Esophagus muscularis mucosa (tissue), 4 donors: ENCODE data around the gene CCL24. TPM values are rescaled to one million over a fixed set of nuclear protein-coding genes. Genes with fewer than 3 reads are reported as not detected.
A peak's percentile ranks its signal among the peaks of the same experiment; 100 is the strongest.
"Not testable (repeated sequence)": the region's sequence is repeated elsewhere in the genome, so short reads cannot be mapped to it uniquely, and the experiment has no call there.

Experiments
- DNase-seq: peaks from one replicate; pipeline ENCODE4 v3.0.0-alpha.2; 2017; ENCODE audit errors: extremely low spot score
- H3K27ac ChIP-seq, 4 donors: fragments of 200-600 bp; sonication (generic); replicated peaks in 1 of 4; 1 replicate in 3 of 4; 2 replicates in 1 of 4; pipeline ENCODE4 v1.5.1; 2016 to 2019; ENCODE audit warnings: mild to moderate bottlenecking in 1 of 4
- H3K27me3 ChIP-seq, 4 donors: fragments of 200-600 bp; sonication (generic); one replicate each; pipeline versions ENCODE4 v1.5.1 to v1.6.0; 2016 to 2019
- H3K36me3 ChIP-seq, 4 donors: fragments of 200-600 bp; sonication (generic); one replicate each; pipeline ENCODE4 v1.5.1; 2016 to 2019
- H3K4me1 ChIP-seq, 4 donors: fragments of 200-600 bp; sonication (generic); one replicate each; pipeline ENCODE4 v1.5.1; 2016 to 2019
- H3K4me3 ChIP-seq, 4 donors: fragments of 200-600 bp; sonication (generic); 1 replicate in 2 of 4; 2 replicates in 2 of 4; pipeline ENCODE4 v1.5.1; 2016 to 2019; ENCODE audit warnings: mild to moderate bottlenecking in 4 of 4, moderate library complexity in 1 of 4
- H3K9me3 ChIP-seq, 4 donors: fragments of 200-600 bp; sonication (generic); 1 replicate in 3 of 4; 2 replicates in 1 of 4; pipeline ENCODE4 v1.5.1; 2016 to 2019
- EP300 ChIP-seq: sonication (generic); formaldehyde crosslinking; IDR thresholded peaks from one replicate; pipeline ENCODE4 v1.6.1; 2017; ENCODE audit warnings: antibody characterized with exemption
- POLR2A ChIP-seq: fragments of 450-650 bp; IDR thresholded peaks from one replicate; pipeline ENCODE4 v1.6.1; 2017; ENCODE audit warnings: antibody characterized with exemption, moderate library complexity, mild to moderate bottlenecking, low read depth
- POLR2AphosphoS5 ChIP-seq, 2 donors: sonication (generic); formaldehyde crosslinking; IDR thresholded peaks; one replicate each; pipeline ENCODE4 v1.6.1; 2017; ENCODE audit warnings: antibody characterized with exemption in 2 of 2
- WGBS: methylation state at CpG from one replicate; pipeline ENCODE4 v1.1.5; 2018; 5-methylcytosine and 5-hydroxymethylcytosine counted together
- intact Hi-C: fragments of 100-400 bp; cut with DNase I; formaldehyde crosslinking; loops from one replicate; pipeline ENCODE4 v1.15.1; 2023
- total RNA-seq, 4 donors: library from RNA; depleted of rRNA; stranded (reverse); fragments of >200 nt; gene quantifications; one replicate each; pipeline versions ENCODE4 v1.1.0 to v1.2.1, GENCODE V29; 2016
- TF ChIP-seq, protein P1 (sequence below), 3 experiments: fragments of 200-600 bp in 2 of 3; fragments of 450-650 bp in 1 of 3; sonication (generic) in 2 of 3; IDR thresholded peaks; one replicate each; pipeline ENCODE4 v1.5.1; 2017 to 2019; ENCODE audit warnings: antibody characterized with exemption in 3 of 3, mild to moderate bottlenecking in 2 of 3, moderate library complexity in 1 of 3

The CCL24 gene, protein sequence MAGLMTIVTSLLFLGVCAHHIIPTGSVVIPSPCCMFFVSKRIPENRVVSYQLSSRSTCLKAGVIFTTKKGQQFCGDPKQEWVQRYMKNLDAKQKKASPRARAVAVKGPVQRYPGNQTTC
- total RNA-seq = under 1 TPM in 1 of 4 donors, not detected in 3; 0.99 TPM

DNA sequence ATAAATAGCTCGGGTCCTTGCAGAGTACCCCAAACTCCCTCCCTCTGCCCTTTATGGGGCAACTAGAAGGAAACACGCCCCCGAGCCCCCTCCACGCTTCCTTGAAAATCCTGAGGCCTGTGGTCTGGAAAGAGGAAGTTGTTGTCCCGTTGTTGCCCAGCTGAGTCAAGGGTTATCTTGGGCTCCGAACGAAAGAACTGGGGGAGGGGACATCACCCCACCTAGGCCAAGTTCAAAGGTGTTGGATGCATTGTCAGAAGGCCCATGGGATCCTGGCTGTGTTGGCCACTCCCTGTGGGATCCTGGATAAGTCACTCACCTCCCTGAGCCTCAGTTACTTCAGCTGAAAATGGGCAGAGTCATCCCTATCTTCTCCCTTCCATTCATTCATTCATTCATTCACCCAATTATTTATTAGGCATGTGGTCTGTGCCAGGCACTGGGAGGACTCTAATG, at the start of gene CCL24:
TSS of gene CCL24 (minus strand) at position 26 of the 456 bp plus-strand sequence. CDS start 91 bp downstream, outside the sequence.
- 60% methylated on average over 7 of the region's 7 CpGs for WGBS
- Histone ChIP-seq H3K9me3 (no peaks in the 10 kb centered on the region), H3K27me3 (peaks cover 0 to 10% (median 0%) of the 10 kb centered on the region in 4 donors), H3K4me3 (no peak within 1 kb of the TSS), H3K27ac (no peak within 1 kb of the TSS), H3K36me3 (no peaks in the 10 kb centered on the region), H3K4me1 (no peaks in the 10 kb centered on the region)
- TF ChIP-seq POLR2A (no peak), EP300 (no peak), POLR2AphosphoS5 (IDR thresholded peaks at IDR 0.05) (no peak)
- TF ChIP-seq, protein P1, sequence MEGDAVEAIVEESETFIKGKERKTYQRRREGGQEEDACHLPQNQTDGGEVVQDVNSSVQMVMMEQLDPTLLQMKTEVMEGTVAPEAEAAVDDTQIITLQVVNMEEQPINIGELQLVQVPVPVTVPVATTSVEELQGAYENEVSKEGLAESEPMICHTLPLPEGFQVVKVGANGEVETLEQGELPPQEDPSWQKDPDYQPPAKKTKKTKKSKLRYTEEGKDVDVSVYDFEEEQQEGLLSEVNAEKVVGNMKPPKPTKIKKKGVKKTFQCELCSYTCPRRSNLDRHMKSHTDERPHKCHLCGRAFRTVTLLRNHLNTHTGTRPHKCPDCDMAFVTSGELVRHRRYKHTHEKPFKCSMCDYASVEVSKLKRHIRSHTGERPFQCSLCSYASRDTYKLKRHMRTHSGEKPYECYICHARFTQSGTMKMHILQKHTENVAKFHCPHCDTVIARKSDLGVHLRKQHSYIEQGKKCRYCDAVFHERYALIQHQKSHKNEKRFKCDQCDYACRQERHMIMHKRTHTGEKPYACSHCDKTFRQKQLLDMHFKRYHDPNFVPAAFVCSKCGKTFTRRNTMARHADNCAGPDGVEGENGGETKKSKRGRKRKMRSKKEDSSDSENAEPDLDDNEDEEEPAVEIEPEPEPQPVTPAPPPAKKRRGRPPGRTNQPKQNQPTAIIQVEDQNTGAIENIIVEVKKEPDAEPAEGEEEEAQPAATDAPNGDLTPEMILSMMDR (IDR thresholded peaks at IDR 0.05) = no peak
- DNase-seq = no peak
- intact Hi-C loops = no loop called here

DNA sequence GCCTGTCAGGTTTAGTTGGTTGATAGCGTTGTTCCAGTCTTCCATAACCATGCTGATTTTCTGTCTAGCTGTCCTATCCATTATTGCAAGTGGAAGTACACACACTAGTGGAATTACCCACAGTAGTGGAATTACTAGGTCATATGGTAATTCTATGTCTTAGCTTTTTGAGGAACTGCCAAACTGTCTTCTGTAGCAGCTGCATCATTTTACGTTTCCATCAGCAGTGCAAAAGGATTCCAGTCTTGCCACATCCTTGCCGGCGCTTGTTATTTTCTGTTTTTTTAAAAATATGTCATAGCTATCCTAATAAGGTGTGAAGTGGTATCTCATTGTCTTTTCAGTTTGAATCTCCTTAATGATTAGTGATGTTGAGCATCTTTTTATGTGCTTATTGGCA, 48.0 kb upstream of the CCL24 start:
- TF ChIP-seq, protein P1 (IDR thresholded peaks at IDR 0.05) = no peak
- TF ChIP-seq POLR2AphosphoS5 (IDR thresholded peaks at IDR 0.05) = no peak
- TF ChIP-seq EP300 = no peak
- TF ChIP-seq POLR2A = no peak
- intact Hi-C loops = no loop called here
- Histone ChIP-seq H3K4me1 (peaks cover 5 to 7% (median 6%) of the 10 kb centered on the region in 4 donors), H3K27ac (peak overlapping the region in 2 of 4 donors; percentile 6 to 39), H3K9me3 (no peaks in the 10 kb centered on the region), H3K27me3 (peaks cover 0 to 5% (median 0%) of the 10 kb centered on the region in 4 donors), H3K4me3 (no peak overlapping the region), H3K36me3 (no peaks in the 10 kb centered on the region)
- DNase-seq = no peak
- 52% methylated on average over 4 of the region's 4 CpGs for WGBS

DNA sequence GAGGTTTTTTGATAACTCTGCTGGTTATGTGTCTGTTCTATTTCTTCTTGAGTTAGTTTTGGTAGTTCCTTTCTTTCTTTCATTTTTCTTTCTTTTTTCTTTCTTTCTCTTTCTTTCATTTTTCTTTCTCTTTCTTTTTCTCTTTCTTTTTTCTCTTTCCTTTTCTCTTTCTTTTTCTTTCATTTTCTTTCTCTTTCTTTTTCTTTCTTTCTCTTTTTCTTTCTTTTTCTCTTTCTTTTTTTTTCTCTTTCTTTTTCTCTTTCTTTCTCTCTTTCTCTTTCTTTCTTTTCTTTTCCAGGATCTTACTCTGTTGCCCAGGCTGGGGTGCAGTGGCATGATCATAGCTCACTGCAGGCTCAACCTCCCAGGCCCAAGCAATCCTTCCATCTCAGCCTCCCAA, 44.8 kb upstream of the CCL24 start:
- H3K9me3 ChIP-seq = no peaks in the 10 kb centered on the region
- no peaks in the 10 kb centered on the region for H3K4me1 ChIP-seq
- intact Hi-C loops = no loop called here
- no peak for DNase-seq
- no peak overlapping the region for H3K27ac ChIP-seq
- no peaks in the 10 kb centered on the region for H3K27me3 ChIP-seq
- TF ChIP-seq POLR2AphosphoS5 (IDR thresholded peaks at IDR 0.05) (no peak), EP300 (no peak), POLR2A (no peak)
- TF ChIP-seq, protein P1 (IDR thresholded peaks at IDR 0.05) = no peak
- no peak overlapping the region for H3K4me3 ChIP-seq
- no peaks in the 10 kb centered on the region for H3K36me3 ChIP-seq

DNA sequence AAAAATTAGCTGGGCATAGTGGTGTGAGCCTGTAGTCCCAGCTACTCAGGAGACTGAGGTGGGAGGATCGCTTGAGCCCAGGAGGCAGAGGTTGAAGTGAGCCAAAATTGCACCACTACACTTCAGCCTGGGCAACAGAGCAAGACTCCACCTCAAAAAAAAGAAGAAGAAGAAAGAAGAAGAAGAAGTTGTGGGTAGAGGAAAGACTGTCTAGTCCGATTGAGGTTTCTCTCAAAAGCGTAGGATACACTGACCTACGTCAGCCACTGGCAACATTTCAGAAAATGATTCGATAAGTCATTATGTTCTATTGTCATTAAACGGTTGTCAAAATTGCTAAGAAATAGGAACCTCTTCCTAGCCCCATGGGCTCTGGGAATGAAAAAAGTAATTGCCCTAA, 42.9 kb upstream of the CCL24 start:
- H3K4me1 ChIP-seq = no peaks in the 10 kb centered on the region
- no peak overlapping the region for H3K4me3 ChIP-seq
- DNase-seq = no peak
- no peaks in the 10 kb centered on the region for H3K36me3 ChIP-seq
- H3K9me3 ChIP-seq = no peaks in the 10 kb centered on the region
- H3K27ac ChIP-seq = no peak overlapping the region
- intact Hi-C loops = no loop called here
- TF ChIP-seq, protein P1 (IDR thresholded peaks at IDR 0.05) = no peak
- TF ChIP-seq POLR2A (no peak), EP300 (no peak), POLR2AphosphoS5 (IDR thresholded peaks at IDR 0.05) (no peak)
- WGBS = 83% methylated on average over 6 of the region's 6 CpGs
- no peaks in the 10 kb centered on the region for H3K27me3 ChIP-seq

DNA sequence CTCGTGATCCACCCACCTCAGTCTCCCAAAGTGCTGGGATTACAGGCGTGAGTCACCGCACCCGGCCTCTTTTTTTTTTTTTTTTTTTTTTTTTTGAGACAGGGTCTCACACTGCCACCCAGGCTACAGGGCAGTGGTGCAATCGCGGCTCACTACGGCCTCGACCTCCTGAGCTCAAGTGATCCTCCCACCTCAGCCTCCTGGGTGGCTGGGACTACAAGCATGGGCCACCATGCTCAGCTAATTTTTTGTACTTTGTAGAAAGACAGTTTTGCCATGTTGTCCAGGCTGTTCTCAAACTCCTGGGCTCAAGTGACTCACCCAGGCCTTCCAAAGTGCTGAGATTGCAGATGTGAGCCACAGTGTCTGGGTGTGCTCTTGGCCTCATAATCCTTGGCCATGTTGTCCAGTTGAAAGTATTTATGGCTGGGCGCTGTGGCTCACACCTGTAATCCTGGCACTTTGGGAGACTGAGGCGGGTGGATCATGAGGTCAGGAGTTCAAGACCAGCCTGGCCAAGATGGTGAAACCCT, 41.3 kb upstream of the CCL24 start:
- H3K4me1 ChIP-seq, H3K36me3 ChIP-seq, intact Hi-C loops: not testable (repeated sequence)

More for the DNA sequence above, 41.3 kb upstream of the CCL24 start:
- not testable (repeated sequence) for H3K4me3 ChIP-seq, H3K9me3 ChIP-seq, H3K27me3 ChIP-seq, H3K27ac ChIP-seq, DNase-seq
- WGBS = 81% methylated on average over 8 of the region's 10 CpGs
